CD4-positive, alpha-beta T cell treated with Interferon alpha-2 for 1 hour (primary cell): Measurements from ENCODE around the gene AHCYL2.
"Not testable (repeated sequence)": the region's sequence is repeated elsewhere in the genome, so short reads cannot be mapped to it uniquely, and the experiment has no call there.

Experiments used
- DNase-seq, 2 donors: peaks; one replicate each; pipeline ENCODE4 v3.0.0-alpha.2; 2020 to 2022

Gene AHCYL2

DNA sequence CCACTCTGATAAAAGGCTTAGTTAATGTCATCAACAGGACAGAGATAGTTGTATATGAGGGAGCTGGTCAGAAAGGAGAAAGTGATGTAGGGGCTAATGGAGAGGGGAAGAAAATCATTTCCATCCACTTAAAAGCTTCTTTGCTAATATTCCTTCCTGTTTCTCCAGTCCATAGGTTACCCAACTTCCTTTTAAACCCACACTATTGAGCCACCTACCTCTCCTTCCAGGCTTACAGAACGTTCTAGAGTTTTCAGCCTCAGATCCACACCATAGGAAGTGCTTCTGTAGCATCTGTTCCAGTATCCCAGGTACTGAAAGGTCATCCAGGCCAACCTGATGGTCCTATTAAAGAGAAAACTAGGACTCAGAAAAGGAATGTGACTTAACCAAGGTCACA is 237.6 kb downstream of the AHCYL2 start:
- no peak for DNase-seq

DNA sequence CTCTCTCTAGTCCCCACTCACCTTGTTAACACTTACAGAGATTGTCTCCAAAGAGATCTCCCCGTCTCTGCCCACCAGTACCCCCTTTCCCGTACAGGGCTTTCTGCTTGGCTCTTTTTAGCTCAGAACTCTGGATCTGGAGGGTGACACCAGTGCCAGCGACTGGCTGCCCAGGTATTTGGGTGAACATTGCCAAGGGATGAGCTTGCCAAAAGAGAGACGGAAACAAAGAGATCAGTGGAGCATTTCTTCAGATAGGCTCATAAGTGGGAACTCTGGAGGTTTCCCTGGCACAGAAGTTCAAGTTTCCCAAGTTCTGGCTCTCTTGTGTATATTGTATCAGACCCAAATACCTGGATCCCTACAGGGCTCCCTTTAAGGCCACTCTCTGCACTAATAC is 239.4 kb downstream of the AHCYL2 start:
- no peak for DNase-seq

DNA sequence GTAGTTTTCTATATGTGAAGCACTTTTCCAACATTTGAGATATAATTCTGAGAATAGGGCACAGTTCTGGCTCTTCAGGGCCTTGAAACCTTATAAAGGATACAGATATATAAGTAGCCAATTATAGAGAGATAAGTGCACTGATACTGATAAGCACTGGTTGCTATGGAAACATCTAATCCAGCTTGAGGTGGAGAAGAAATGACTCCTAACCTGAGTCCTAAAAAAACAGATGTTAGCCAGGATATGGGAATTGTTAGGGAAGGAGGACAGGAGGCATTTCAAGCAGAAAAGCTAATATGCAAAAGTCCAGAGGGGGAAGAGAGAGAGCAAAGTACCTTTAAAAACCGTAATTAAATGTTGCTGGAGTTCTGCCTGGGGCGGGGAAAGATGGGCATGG is 240.2 kb downstream of the AHCYL2 start:
- no peak for DNase-seq

DNA sequence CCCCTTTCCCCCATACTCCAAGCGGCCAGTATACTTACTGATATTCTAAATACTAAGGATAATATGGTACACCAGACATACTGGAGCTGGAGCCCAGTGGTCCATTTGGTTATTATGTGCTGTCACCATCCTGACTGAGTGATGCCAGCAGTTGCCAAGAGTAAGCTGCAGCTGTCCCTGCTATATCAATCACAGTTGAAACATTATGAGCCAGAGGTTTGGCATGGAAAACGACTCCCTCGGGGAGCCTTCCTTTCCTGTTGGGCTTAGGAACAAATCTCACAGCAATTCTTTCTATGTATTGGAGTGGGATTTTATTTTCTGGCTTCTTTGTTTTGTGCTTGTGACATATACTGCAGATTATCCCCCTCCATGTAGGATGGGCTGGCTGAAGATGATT is 242.0 kb downstream of the AHCYL2 start:
- DNase-seq = no peak

DNA sequence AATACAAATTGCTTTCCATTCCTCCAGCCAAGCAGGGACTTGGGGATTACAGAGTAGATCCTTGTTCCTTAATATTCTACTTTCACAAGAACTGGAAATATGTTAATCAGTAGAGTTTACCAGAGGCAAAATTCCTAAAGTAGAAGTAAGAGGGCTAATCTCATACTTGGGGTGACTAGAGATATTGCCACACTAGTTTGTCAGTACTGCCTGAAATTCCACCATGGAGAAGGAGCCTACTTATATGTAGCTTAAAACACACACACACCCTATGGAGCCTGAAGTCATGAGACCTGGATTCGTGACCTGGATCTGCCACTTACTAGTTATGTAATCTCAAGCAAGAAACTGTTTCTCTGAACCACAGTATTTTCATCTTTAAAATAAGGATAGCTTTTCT is 243.3 kb downstream of the AHCYL2 start:
- no peak for DNase-seq

DNA sequence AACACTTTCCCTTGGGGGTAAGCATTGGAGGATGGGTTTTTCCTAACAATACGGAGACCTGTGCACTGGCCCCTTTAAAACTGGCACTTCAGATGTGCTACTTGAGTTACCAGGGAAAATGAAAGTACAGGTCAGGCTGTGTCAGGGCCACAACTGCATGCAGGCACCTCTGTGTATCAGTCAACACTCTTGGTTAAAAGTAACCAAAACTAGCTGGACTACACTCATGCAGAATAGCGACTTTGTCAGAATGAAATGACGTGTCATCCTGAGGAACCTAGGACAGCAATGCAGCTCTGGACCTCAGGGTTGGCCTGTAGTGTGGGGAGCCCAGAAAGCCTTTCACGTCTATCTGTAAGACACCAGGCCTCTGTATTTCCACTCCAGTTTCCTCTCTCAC is 243.7 kb downstream of the AHCYL2 start:
- no peak for DNase-seq

DNA sequence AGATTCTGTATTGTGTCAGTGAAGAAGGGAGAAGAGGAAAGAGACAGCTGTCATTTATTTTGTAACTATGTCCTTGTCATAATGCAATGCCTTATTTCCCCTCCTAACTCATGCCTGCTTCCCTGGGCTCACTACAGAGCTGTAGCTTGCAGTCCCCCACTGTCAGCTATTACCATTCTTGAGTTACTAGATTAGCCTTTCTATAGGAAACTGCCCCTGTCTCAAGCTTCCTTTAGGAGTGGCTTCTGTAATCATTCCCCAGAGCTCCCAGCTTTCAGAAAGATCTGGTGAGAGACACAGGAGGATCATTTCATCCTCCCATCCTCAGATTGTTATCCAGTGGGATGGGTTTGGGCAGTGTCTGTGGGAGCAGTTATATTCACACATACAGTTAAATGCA is 245.1 kb downstream of the AHCYL2 start:
- no peak for DNase-seq

DNA sequence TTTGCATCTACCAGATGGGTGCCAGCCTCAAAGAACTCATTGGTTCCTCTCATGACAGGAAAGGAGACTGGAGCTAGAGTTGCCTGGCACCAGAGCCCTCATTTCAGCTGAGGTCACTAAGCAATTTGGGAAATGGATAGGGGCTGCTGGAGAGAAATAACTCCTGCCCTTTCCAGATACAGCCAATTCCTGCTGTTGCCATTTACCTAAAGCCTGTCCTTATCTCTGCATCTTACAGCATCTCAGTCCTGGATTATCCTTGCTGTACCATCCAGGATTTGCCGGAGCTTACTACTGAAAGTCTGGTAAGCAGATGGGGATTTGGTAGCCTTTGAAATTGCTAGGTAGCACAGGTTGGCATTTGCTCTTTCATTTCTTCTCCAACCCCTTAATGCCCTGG is 245.6 kb downstream of the AHCYL2 start:
- no peak for DNase-seq

DNA sequence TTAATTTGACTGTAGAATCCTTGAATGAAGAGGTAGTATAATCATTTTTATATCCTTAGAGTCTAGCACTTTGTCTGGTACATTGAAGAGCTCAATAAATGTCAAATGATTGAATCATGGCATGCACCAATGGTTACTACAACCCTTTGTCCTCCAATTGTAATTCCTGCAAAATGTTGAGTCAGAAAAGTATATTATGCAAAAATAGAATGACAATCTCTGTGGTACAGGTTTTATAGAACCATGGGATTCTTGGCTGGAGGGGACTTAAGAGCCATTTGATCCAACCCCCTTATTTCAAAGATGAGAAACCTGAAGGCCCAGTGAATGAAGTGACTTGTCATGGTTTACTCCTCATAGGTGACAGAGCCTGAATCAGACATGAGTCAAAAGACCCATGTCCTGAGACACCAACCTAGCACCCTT is 246.6 kb downstream of the AHCYL2 start:
- no peak for DNase-seq

DNA sequence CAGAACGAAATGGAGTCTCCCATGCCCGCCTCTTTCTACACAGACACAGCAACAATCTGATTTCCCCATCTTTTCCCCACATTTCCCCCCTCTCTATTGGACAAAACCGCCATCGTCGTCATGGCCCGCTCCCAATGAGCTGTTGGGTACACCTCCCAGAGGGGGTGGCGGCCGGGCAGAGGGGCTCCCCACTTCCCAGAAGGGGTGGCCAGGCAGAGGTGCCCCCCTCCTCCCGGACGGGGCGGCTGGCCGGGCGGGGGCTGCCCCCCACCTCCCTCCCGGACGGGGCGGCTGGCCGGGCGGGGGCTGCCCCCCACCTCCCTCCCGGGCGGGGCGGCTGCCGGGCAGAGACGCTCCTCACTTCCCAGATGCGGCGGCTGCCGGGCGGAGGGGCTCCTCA is 251.1 kb downstream of the AHCYL2 start:
- DNase-seq = not testable (repeated sequence)

DNA sequence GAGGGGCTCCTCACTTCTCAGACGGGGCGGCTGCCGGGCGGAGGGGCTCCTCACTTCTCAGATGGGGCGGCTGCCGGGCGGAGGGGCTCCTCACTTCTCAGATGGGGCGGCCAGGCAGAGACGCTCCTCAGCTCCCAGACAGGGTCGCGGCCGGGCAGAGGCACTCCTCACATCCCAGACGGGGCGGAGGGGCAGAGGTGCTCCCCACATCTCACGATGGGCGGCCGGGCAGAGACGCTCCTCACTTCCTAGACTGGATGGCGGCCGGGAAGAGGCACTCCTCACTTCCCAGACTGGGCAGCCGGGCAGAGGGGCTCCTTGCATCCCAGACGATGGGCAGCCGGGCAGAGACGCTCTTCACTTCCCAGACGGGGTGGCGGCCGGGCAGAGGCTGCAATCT is 251.6 kb downstream of the AHCYL2 start:
- DNase-seq = not testable (repeated sequence)
